HG02678 (cell line): ENCODE measurements around the gene DOK6.

Experiments
- ATAC-seq: cut with Tn5 transposase; IDR thresholded peaks from one replicate; pipeline ENCODE4 v1.9.1; 2021; ENCODE audit warnings: mild to moderate bottlenecking, moderate library complexity; ENCODE audit not compliant: unreplicated experiment

DOK6 gene

DNA sequence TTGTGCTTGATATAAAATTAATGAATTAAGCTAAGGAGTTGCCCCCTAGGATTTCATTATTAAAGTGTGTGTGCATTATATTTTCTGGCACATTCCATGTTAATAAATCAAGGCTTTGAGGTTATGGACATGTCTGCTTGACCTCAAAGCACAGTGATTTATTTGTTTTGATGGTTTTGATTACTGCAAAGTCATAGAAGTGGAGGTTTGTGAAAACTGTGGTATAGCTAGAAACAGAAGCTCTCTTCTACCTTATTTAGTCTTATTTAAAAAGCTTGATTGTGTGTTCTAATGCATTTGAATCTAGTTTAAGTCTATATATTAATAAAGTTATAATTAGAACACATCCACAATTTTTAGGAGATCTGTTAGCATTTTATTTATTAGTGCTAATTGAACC is 32.2 kb downstream of the DOK6 start:
- ATAC-seq = no peak

DNA sequence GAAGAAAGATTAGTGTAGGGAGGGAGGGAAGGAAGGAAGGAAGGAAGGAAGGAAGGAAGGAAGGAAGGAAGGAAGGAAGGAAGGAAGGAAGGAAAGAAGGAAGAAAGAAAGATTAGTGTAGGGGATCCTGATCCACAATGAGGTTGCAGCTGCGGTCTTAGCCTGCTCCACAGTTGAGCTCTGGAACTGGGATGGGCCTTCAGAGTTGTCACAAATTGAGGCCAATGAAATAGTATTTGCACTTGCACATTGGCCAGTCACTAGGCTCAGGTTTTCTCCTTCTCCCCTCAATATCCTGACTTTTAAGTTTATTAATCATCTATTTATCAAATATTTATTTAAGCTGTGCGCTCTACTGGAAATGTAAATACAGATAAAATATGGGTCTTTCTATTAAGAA is 34.3 kb downstream of the DOK6 start:
- no peak for ATAC-seq

DNA sequence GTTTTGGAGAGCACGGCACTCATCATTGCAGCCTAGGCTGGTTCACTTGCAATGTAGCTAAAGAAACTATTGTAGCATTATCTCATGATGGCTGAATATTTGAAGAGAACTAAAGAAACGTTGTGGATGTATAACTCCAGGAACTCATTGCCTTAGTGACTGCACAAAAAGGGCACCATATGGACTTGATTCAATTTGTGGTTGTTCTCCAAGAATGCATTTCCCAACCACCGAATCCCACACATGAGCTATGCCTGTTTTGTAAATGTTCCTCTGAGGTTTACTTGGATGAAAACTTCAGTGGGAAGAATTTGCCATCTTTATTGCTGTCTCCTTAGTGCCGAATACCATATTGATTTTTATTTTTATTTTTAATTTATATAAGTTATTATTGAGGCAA is 43.5 kb downstream of the DOK6 start:
- ATAC-seq = no peak

DNA sequence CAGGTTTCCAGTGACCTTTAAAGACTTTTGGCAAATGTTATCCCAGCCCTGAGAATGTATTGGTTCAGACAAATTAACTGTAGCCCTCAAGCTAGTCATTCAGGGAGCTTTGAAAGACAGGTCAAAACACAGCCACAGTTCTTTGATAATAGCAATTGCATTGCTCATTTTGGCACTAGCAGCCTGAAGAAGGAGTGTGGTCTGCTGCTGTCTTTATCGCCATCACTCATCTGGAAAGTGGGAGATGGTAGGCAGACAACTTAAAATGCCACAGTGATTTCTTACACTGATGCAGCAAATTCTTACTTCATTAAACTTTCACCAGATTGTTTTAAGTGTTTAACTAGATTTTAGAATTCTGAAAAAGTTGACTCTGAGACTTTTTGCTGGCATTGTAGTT is 47.2 kb downstream of the DOK6 start:
- no peak for ATAC-seq

DNA sequence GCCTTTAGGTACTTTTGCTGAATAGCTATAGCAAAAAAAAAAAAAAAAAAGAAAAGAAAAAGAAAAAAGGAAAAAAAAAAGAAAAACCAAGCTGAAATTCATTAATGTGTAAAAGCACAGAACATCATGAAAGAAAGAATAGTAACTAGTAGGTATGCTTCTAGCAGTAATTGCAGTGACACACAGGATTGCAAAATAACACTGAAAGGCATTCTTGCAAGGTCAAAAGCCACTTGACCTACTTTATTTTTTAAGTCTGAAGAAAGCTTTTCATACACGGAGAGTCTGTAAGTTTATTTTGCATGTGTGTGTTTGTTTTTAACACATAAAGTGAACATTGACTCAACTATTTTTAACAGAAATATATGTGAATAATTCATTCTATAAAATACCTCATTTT is 54.4 kb downstream of the DOK6 start:
- ATAC-seq = no peak

DNA sequence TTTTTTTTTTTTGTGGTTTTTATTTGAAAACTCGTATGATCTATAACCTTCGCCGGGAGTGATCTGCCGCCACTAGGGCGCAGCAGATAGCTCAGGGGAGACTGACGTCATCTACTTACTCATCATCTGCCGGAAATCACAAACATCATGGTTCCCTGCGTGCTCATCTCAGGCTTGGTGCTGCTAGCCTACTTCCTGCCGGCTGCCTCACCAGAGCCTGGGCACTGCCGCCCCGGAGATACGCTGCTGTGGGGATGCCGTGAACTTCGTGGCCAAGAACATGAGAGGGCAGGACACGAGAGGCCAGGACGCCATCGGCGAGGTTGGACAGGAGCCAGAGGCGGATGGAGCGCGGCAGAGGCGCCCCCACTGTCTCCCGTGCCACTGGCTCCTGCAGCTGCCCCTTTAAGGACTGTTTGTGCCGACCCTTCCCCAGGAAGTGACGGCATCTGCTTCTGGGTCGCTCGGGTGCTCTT is 68.8 kb downstream of the DOK6 start:
- ATAC-seq = no peak

DNA sequence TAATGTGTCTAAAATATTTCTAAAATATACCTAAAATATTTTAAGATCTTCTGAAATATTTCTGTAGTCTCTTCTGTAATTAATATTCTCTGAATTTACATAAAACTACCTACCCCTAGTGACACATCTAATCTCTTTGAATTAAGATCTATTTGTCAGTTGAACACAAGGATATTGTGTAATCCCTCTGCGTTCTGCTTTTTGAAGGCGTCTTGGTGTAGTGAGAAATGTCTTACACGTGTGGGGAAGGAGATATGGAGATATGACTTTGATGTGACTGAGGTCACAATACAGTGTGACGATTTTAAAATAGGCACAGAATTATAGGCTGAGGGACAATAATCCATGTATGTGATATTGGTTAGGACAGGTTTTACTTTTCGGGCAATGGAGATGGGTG is 79.8 kb downstream of the DOK6 start:
- no peak for ATAC-seq

DNA sequence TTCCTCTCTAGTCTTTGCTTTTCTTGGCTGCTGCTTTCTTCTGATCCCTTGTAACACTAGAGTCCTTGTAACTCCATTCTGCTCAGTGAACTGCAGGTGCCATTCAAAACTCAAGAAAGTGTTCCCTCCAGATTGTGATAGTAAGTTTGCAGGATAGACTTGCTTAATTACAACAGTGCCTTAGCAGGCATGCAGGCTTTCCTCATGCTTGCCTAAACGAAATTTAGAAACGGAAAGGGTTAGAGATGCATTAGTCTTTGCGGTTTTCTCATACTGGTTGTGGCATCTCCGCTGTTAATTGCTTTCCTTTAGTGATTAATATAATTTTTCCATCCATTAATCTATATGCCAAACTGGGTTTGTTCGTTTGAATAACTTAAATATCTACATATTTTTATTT is 82.9 kb downstream of the DOK6 start:
- no peak for ATAC-seq

DNA sequence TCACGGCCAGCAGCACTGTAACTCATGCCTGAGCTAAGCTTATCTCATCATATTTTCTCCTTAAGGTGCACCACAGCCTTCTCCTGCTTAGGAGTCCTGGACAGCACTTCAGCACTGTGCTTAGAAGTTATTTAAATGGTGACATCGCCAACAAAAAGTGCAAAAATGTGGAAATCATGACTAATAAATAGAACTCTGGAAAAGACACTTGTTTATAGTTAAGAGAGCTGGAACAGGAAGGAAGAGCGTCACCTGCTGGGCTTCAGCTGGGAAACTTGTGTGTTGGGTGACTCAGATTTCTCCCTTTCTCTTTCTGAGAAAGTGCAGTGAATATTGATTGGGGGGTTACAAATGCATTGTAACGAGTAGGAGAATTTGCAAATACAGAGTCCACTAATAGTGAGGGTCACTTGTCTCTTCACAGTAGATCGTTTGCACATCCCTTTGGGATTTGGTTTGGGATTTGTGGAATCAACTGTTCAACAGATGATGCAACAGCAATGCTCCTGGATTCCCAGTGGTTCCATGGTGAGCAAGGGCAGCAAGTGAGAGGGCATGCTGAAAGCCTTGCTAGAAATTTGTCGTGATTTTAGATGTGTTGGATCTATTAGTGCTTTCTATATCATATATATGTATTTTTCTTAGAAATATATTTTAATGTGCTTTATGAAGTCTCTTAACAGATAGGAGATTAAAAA is 84.2 kb downstream of the DOK6 start:
- ATAC-seq = no peak

DNA sequence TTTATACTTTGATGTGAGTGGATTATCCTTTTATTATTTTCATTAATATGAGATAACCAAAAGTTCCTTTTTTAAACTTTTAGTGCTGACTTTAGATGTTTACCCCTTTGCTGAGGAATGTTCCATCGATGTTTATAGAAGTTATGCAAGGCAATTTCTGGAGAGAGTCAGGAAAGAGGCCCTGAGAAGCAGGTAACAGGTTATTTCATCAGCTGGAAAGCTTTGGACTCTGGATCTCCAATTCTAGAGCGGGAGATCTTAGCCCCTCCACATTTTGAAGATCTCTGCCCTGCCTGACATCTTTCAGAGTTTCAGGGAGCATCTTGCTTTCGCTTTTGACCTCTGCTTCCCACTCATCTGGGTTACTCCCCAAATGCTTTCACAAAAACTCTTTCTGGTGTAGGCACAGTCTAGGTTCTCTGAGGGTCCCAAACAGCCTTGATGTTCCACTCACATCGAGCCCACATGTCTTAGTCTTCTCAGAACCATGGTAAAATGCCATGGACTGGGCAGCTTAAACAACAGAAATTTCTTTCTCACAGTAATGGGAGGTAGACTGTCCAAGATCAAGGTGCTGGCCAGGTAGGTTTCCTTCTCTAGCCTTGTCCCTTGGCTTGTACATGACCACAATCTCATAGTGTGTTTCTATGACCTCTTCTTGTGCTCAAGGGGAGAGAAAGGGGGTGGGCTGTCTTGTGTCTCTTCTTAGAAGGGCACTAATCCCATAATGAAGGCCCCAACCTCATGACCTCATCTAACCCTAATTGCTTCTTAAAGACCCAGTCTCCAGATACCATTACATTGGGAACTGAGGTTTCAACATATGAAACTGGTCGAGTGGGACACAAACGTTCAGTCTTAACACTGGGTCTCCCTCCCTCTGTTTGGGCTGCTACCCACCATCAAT is 87.1 kb downstream of the DOK6 start:
- ATAC-seq = no peak

DNA sequence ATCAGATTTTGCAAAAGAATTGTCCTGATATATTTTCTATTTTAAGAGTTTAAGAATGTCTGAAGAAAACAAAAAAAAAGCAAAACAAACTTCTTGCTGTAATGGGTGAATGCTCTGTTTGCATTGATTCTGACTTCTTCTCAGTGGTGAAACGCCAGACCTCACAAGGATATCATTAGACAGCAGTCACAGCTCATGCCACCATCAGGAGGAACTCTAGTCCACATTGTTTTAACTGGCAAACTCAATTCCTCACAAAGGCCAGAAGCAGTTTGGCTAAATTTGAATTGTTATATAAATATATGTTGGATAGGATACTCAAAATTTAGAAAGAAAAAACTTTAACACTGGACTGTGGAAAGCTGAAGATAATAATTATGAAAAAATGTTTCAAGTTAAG is 89.4 kb downstream of the DOK6 start:
- ATAC-seq = no peak

DNA sequence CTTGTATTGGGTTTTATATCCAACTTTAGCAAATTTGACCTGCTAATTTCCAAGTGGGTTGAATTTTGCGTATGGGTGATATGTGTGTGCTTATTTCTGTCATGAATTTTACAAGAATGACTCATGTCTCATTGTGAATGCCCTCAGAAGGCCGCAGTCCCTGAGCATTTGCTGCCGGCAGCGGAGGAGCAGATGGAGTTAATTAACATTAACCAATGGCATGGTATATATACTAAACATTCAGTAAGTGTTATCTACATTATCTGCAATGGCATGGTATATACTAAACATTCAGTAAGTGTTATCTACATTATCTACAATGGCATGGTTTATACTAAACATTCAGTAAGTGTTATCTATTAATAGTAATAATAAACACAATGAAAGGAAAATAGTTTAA is 90.1 kb downstream of the DOK6 start:
- ATAC-seq = no peak

DNA sequence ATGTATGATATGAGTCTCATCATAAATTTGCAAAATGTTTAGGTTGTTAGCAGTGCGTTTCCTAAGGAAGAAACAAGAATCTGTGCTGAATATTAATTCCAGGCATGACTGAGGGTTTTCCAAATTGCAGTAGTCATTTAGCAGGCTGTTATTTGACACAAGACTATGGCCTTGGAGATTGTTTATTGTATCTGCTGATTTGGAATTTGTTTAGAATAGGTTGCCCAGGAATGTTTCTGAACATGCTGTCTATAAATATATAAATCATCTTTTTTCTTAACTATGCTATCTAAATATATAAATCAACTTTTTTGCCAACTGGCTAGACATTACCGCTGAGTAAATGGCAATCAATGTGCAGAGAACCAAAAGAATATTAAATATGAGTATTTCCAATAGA is 90.9 kb downstream of the DOK6 start:
- ATAC-seq = no peak

DNA sequence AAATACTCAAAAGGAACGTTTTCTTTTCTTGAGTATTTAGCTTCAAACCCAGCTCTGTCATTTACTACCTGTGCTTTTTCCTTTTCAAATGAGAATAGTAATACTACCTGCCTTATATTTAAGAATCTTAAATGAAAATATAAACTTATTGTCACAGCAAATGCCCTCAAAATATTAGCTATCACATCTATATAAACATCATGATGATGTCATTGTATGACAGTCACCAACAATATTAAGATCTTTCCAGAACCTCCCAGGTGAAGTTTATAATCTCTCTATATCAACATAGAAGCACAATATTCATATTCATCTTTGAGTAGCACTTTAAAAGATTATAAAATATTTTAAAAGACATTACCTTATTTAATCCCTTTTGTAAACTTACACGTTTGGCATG is 92.2 kb downstream of the DOK6 start:
- ATAC-seq = no peak

DNA sequence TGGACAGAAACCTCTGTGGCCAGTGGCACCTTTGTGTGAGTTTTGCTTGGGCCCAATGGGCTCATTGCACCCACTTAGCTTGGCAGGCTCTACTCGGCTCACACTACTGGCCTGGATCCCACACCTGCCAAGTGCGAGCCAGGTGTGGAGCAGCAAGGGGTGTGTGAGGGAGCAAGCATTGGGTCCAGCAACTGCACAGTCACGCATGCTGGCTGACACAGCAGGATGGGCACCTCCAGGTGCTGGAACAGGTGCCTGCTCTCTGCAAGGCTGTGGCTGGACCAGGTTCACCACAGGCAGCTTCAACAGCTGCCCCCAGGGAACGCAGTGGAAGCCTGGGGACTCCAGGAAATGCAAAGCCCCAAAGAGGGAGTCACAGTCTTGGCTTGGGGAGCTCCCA is 94.2 kb downstream of the DOK6 start:
- ATAC-seq = no peak

DNA sequence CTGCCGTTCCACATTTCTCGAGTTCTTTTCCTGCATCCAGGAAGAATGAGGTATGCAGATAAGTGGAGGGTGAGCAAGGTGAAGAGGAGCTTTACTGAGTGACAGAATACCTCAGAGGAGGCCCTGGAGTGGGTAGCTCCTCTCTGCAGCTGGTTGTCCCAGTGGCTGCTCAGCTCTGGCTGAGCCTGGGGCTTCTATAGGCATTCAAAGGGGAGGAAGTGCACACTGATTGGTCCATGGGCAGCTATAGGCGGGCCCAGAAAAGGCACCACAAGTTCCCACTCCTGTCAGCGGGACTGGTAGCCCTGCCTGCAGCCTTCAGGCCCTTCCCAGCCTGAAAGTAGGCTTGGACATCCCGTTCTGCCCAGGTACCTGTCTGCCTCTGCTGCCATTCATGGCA is 94.7 kb downstream of the DOK6 start:
- ATAC-seq = no peak

DNA sequence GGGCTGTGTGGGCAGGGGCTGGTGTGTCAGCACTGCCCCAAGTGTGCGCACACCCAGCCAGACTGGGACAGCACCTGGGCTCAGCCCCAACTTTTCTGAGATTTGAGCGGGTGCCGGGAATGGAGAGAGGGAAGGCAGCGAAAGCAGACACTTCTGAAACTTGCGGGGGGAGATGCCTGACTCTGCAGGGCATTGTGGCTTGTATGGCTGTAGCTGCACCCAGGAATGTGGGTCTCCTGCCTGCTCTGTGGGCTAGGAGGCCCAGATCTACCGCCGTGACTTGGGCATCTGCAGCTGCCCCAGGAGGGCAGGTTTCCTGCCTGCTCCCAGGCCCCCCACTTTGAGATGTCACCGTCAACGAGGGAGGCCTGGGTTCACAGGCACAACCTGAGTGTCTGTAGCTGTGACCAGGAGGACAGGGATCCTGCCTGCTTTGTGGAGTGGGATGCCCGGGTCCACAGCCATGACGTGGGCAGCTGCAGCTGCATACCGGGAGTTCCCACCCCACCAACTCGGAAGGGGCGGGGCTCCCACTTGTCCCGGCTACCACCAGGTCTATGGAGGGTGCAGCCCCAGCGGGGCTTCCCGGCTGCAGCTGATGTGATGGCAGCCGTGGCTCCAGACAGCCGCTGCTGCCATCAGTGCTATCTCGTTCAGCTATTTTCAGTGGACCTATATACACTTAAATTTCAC is 95.3 kb downstream of the DOK6 start:
- ATAC-seq = no peak

DNA sequence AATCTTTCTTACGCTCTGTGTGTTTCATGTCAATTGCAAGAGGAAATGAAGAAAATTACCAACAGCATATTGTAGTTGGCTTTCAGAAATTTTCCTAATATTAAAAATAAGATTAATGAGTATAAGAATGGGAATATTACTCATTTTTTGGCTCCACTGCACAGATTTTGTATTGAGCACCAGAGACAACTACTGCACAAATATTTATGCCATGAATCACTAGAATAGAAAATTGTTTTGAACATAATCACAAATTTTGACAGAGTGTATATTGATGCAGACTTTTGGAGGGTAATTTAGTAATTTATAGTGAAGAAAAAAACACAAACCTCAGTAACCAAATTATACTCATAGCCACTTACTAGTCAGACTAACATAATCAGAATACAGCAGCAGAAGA is 118.3 kb downstream of the DOK6 start:
- no peak for ATAC-seq

DNA sequence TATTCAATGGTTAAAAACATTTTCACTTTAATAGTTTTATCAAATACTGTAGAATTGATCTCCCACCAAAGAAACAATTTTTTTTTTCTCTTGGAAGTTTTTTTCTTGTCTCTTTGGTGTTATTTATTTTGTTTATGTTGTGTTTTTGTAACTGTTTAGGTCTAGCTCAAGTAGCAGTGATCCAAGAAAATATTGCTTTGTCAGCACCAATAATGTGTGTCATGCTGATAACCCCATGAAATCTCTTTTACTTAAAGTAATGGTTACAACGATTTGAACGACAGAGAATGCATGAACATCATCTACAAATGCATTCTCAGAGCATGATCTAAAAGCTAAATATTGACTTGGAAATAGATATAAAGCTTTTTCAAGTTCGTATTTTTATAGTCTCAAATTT is 122.9 kb downstream of the DOK6 start:
- ATAC-seq = no peak

DNA sequence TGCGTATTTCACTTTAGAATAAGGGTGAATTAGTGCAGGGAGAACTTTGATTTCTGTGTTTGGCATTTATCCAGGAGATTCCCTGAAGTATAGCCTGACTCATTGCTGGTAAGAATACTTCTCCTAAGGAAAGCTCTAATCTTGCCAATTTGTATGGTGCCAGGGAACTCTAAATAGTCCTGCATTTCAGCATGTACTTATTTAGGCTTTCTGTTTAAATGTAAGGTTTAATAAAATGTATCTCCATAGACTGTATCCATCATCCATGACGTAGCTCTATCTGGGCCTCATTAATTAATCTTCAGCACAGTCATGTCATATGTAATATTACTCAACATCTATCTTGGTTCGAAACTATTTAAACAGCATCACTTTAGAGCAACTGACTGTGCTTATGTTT is 127.7 kb downstream of the DOK6 start:
- ATAC-seq = no peak

DNA sequence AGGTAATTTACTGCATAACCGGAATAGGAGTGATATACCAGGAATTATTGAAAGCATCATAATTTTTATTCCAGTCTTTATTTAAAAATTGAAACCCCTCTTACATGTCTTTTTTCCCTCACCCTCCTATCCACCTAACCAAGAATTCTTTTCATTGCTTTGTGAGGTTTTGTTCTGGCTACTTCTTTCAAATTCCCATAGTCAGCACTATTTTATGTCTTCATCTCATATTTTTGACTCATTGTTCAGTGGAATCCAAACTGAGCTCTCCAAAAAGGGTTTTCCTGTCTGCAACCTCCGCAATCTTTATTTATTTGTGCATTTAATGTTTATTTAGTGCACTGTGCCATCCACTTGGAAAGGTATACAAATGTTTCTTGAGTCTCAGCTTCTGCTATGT is 128.5 kb downstream of the DOK6 start:
- no peak for ATAC-seq

DNA sequence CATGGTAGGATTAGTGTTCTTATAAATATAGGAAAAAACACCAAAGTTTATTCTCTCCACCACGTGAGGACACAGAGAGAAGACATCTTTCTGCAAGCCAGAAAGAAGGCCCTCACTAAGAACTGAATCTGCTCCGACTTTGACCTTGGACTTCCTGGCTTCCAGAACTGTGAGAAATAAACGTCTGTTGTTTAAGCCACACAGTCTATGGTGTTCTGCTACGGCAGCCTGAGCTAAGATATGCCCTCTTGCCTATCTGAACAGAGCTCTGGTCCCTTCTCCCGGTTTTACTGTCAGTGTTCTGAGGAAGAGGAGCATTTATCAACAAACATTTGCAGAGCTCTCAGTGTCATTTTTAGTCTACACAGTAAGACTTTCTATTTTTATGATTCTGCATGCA is 131.3 kb downstream of the DOK6 start:
- no peak for ATAC-seq
